T47D (cell line): ENCODE results near the gene C1QTNF8.

Experiments used
- DNase-seq, 2 experiments: peaks; one replicate each; pipeline versions ENCODE4 v3.0.0 to v3.0.0-alpha.2; 2011 to 2012; ENCODE audit warnings: low read depth in 1 of 2, low spot score in 1 of 2
- JUND ChIP-seq: IDR thresholded peaks from 2 replicates; pipeline ENCODE4 v1.6.1; 2012; ENCODE audit warnings: low read depth
- in situ Hi-C: cut with HindIII; loops from 2 replicates; pipeline ENCODE4 v1.10.0; 2016; ENCODE audit warnings: low sequenced_read_pairs, low pct_unique_long_range_greater_than_20kb

C1QTNF8 gene

DNA sequence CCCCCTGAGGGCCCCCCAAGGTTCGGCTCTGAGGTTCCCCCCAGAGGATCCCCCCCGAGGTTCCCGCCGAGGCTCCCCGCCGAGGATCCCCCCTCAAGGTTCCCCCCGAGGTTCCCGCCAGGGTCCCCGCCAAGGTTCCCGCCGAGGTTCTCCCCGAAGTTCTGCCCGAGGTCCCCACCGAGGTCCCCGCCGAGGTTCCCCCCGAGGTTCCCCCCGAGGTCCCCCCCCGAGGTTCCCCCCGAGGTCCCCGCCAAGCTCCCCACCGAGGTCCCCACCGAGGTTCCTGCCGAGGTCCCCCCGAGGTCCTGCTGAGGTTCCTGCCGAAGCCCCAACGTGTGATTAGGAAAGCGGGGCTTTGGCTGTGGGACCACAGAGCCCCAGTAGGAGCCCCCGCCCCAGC is 55.7 kb downstream of the C1QTNF8 start:
- in situ Hi-C loops: no loop called here
- TF ChIP-seq JUND: no peak

DNA sequence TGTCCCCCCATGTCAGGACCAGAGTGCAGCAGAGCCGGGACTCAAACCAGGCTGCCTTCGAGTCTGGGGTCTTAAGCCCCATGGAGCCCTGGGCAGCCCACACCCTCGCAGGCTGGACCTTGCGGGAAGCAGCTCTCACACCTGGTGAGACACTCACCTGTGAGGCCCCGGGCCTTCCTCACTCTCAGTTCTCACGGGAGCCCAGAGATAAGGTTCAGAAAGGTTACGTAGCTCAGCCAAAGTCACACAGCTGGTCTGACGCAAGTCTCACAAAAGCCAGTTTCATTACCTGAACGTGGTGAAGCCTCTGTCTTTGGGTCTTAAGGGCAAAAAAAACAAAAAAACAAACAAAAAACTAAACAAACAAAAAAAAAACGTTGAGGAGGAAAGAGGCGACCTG is 56.3 kb downstream of the C1QTNF8 start:
- TF ChIP-seq JUND: no peak
- in situ Hi-C loops: no loop called here
- DNase-seq: no peak

More for the DNA sequence above, 55.7 kb downstream of the C1QTNF8 start:
- no peak for DNase-seq

DNA sequence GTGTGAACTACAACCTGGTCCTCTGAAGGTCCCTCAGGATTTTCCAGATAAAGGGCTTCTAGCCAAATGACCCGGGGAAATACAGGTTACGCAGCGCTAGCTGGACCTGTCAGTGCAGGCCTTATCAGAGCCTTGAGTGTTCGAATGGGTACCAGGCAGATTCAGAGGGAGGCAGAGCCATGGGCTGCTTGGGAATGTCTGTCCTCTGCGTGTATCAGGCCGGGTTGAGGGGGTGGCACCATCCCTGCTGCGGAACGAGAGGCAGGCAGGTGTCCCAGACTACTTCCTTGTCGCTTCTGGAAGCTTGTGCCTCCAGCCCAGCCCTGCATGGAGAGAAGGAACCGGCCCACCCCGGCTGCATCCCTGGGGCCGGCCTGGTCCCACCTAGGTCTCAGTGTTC is 57.1 kb downstream of the C1QTNF8 start:
- in situ Hi-C loops: no loop called here
- no peak for DNase-seq

More for the DNA sequence above, 57.1 kb downstream of the C1QTNF8 start:
- no peak for TF ChIP-seq JUND
